Measurements from ENCODE around the gene NXPH3. TPM values are rescaled to one million over a fixed set of nuclear protein-coding genes. Genes with fewer than 3 reads are reported as not detected.

The NXPH3 gene
- total RNA-seq, 1 donor from 2014 or later, result not detected

DNA sequence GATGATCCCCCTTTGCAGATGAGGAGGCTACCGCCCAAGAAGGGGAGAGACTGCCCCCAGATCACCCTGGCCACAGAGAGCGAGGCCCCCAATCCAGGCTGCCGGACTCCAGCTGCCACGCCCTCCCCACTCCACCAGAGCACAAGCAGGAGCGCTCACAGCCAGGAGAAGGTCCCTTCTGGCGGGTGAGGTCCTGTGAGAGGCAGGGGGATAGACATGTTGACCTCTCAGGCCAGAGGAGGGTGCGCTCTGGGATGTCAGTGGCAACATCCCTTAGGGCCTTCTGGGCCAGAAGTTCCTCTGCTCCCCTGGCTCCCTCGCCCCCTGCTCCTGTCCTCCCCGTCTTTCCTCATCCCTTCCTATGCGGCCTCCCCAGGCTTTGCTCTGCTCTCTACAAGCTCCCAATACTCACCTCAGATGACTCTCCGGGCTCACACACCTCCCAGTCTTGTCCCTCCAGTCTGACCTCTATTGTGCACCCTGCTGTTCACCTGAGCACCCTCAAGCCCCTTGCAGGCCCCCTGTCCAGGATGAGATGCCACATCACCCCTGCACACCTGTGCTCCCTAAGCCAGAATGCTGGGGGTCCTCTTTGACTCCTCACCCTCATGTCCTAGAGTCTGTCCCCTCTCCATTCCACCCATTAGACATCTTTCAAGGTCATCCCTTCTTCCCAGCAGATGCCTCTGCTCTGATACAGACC, 5.0 kb upstream of the NXPH3 start:
- ChIA-PET CTCF (interaction anchor here (0.6 to 6.5 kb wide), 26 partner anchors 7 to 426 kb away, joined by 3 to 65 read pairs (median 4); partner anchors contain the start of genes KAT7 and SLC35B1), POLR2A (interaction anchor here (0.8 to 1.7 kb wide), 6 partner anchors 105 to 218 kb away, joined by 3 to 7 read pairs (median 4); partner anchors contain the start of gene KAT7)
- intact Hi-C loops (cut with micrococcal nuclease), result loop anchor here (1.0 to 2.0 kb wide), 5 partner anchors 108 to 428 kb away; partner anchors contain the start of genes KAT7 and SPOP

DNA sequence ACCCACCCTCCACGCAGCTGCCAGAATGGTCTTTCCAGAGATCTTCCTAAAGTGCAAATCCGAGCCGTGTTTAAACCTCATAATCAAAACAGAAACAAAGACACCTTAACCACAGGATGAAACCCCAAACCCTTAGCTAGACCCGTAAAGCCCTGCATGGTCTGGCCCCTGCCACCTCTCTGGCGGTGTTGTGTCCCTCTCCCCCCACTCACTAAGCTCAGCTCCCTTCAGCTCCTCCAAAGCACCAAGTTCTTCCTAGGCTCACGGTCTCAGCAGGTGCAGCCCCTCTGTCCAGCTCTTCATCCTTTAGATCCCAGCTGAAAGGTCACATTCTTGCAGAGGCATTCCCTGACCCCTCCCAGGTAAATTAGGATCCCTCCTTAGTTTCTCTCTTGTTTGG, 4.4 kb upstream of the NXPH3 start:
- peaks cover 40% of the 10 kb centered on the region for H3K27me3 Mint-ChIP-seq
- ATAC-seq (ENCODE audit: low read depth), result no peak
- ChIA-PET POLR2A (no interaction called here), CTCF (interaction anchor here (0.9 to 6.5 kb wide), 5 partner anchors 120 to 158 kb away, joined by 3 to 55 read pairs (median 4); partner anchors contain the start of gene SLC35B1)
- intact Hi-C loops (cut with micrococcal nuclease), result loop anchor here (2.0 kb wide), 1 partner anchor 218 kb away; the partner anchor contains the start of gene KAT7
- H3K9me3 Mint-ChIP-seq, result no peaks in the 10 kb centered on the region
- no peak overlapping the region for H3K4me3 Mint-ChIP-seq
- no peak for DNase-seq
- H3K36me3 Mint-ChIP-seq (ENCODE audit: low read depth), result no peaks in the 10 kb centered on the region
- TF ChIP-seq, protein P1, sequence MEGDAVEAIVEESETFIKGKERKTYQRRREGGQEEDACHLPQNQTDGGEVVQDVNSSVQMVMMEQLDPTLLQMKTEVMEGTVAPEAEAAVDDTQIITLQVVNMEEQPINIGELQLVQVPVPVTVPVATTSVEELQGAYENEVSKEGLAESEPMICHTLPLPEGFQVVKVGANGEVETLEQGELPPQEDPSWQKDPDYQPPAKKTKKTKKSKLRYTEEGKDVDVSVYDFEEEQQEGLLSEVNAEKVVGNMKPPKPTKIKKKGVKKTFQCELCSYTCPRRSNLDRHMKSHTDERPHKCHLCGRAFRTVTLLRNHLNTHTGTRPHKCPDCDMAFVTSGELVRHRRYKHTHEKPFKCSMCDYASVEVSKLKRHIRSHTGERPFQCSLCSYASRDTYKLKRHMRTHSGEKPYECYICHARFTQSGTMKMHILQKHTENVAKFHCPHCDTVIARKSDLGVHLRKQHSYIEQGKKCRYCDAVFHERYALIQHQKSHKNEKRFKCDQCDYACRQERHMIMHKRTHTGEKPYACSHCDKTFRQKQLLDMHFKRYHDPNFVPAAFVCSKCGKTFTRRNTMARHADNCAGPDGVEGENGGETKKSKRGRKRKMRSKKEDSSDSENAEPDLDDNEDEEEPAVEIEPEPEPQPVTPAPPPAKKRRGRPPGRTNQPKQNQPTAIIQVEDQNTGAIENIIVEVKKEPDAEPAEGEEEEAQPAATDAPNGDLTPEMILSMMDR (IDR thresholded peaks at IDR 0.05), result no peak
- H3K27ac Mint-ChIP-seq, result no peak overlapping the region
- H3K4me1 Mint-ChIP-seq, result peaks cover 11% of the 10 kb centered on the region

More for the DNA sequence above, 5.0 kb upstream of the NXPH3 start:
- peaks cover 9% of the 10 kb centered on the region for H3K4me1 Mint-ChIP-seq
- ATAC-seq (ENCODE audit: low read depth) (no peak), DNase-seq (no peak)
- TF ChIP-seq, protein P1 (IDR thresholded peaks at IDR 0.05), result no peak
- H3K27ac Mint-ChIP-seq, result no peak overlapping the region
- no peaks in the 10 kb centered on the region for H3K36me3 Mint-ChIP-seq (ENCODE audit: low read depth)
- H3K27me3 Mint-ChIP-seq, result peaks cover 42% of the 10 kb centered on the region
- H3K4me3 Mint-ChIP-seq, result peak overlapping the region; percentile 3
- no peaks in the 10 kb centered on the region for H3K9me3 Mint-ChIP-seq

DNA sequence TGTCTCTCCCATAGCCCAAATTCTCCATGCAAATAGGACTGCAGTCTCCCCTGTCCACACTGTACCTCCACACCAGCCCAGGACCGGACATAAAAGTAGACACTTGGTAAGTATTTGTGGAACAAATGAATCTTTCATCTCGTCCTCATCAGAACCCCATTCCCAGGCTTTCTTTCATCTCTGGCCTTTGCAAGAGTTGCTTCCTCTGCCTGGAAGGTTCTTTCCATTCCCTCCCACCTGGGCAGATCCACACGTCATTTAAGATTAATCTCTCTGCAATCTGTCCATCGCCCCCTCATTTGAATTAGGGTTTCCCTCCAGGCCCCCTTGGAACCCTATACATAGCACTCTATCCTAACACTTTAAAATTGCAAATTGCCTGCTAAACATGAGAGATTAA, 3.9 kb upstream of the NXPH3 start:
- intact Hi-C loops (cut with micrococcal nuclease), result loop anchor here (2.0 kb wide), 1 partner anchor 217 kb away; the partner anchor contains the start of gene KAT7
- H3K4me1 Mint-ChIP-seq, result peaks cover 12% of the 10 kb centered on the region
- H3K27ac Mint-ChIP-seq, result no peak overlapping the region
- CTCF ChIA-PET, result interaction anchor here (0.9 to 6.5 kb wide), 4 partner anchors 120 to 137 kb away, joined by 3 to 55 read pairs (median 4); partner anchors contain the start of gene SLC35B1
- TF ChIP-seq, protein P1 (IDR thresholded peaks at IDR 0.05), result no peak
- DNase-seq (no peak), ATAC-seq (ENCODE audit: low read depth) (no peak)
- H3K9me3 Mint-ChIP-seq, result no peaks in the 10 kb centered on the region
- peaks cover 40% of the 10 kb centered on the region for H3K27me3 Mint-ChIP-seq
- no peak overlapping the region for H3K4me3 Mint-ChIP-seq
- POLR2A ChIA-PET, result no interaction called here
- no peaks in the 10 kb centered on the region for H3K36me3 Mint-ChIP-seq (ENCODE audit: low read depth)

DNA sequence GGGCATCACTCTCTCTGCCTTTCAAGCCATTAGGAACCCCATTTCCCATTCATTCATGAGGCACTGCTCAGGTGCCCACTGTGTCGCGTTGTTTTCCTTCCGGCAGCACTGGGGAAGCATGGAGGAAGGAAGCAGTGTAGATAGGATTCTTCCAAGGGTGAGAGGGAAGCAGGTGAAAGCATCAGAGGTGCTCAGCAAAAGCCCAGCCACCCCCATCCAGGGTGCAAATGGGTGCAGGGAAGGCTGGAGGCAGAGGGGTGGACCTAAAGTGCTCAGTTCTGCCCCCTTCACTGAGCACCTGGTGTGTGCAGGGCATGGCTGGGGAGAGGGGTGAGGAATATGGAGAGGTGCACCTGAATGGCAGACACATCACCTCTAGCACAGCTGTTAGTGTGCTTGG, 3.4 kb upstream of the NXPH3 start:
- H3K27me3 Mint-ChIP-seq, result peaks cover 40% of the 10 kb centered on the region
- no peak overlapping the region for H3K4me3 Mint-ChIP-seq
- DNase-seq (no peak), ATAC-seq (ENCODE audit: low read depth) (no peak)
- H3K4me1 Mint-ChIP-seq, result peaks cover 15% of the 10 kb centered on the region
- POLR2A ChIA-PET, result no interaction called here
- intact Hi-C loops (cut with micrococcal nuclease), result no loop called here
- CTCF ChIA-PET, result interaction anchor here (1.4 to 6.5 kb wide), 2 partner anchors 124 to 136 kb away, joined by 4 to 55 read pairs; partner anchors contain the start of gene SLC35B1
- no peaks in the 10 kb centered on the region for H3K36me3 Mint-ChIP-seq (ENCODE audit: low read depth)
- no peak overlapping the region for H3K27ac Mint-ChIP-seq
- no peaks in the 10 kb centered on the region for H3K9me3 Mint-ChIP-seq
- TF ChIP-seq, protein P1 (IDR thresholded peaks at IDR 0.05), result no peak

DNA sequence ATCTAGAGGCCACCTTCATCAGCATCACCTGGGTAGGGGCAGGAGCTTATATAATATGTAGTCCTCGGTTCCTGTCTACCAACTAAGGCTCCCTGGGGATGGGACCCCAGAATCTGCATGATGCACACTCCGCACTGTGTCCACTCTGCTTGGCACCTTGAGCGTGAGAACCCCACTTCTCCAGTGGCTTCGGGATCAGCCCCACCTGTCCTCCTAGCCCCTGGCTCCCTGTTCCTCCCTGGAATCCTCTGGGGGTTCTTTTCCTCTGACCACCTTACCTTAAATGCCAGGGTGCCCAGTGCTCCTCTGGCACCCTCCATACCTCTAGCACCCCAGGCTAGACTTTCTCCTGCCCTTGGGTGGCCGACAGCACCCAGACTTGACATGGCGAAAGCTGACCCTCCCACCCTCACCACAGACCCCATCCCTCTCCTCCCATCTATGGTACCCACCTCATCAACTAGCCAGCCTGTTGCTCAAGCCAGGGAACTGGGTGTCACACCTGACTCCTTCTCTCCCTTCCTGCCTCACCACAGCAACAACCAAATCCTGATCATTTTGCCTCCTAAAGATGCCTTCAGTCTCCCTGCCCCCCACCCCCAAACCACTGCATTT, 2.8 kb upstream of the NXPH3 start:
- POLR2A ChIA-PET, result no interaction called here

More for the DNA sequence above, 2.8 kb upstream of the NXPH3 start:
- ATAC-seq (ENCODE audit: low read depth) (no peak), DNase-seq (no peak)
- peaks cover 18% of the 10 kb centered on the region for H3K4me1 Mint-ChIP-seq
- peaks cover 41% of the 10 kb centered on the region for H3K27me3 Mint-ChIP-seq
- H3K4me3 Mint-ChIP-seq, result no peak overlapping the region
- no peaks in the 10 kb centered on the region for H3K9me3 Mint-ChIP-seq
- intact Hi-C loops (cut with micrococcal nuclease), result no loop called here
- TF ChIP-seq, protein P1 (IDR thresholded peaks at IDR 0.05), result no peak
- H3K36me3 Mint-ChIP-seq (ENCODE audit: low read depth), result no peaks in the 10 kb centered on the region
- CTCF ChIA-PET, result interaction anchor here (6.5 kb wide), 1 partner anchor 124 kb away, joined by 55 read pairs; no protein-coding TSS in a partner anchor
- H3K27ac Mint-ChIP-seq, result no peak overlapping the region
